Keratinocyte (primary cell): ENCODE results near the gene SEC16B. TPM values are rescaled to one million over a fixed set of nuclear protein-coding genes. Genes with fewer than 3 reads are reported as not detected.

Experiments used
- DNase-seq: peaks from one replicate; pipeline ENCODE4 v3.0.0-alpha.2; 2011; ENCODE audit warnings: low read depth, missing footprints, low spot score
- FAIRE-seq: peaks from 2 replicates; lab custom pipeline; 2011; peaks lifted over from hg19 to GRCh38; lab: Jason Lieb, UNC
- H2AFZ ChIP-seq: 2 replicates; pipeline ENCODE4 v1.6.0; 2012; ENCODE audit warnings: low read length, control low read depth, inconsistent platforms; ENCODE audit not compliant: control insufficient read depth
- H3K27ac ChIP-seq: 2 replicates; pipeline ENCODE4 v1.5.1; 2011; ENCODE audit warnings: low read length; ENCODE audit not compliant: control insufficient read depth, insufficient read depth
- H3K27me3 ChIP-seq: 3 replicates; pipeline ENCODE4 v1.6.0; 2011; ENCODE audit warnings: low read length; ENCODE audit not compliant: control insufficient read depth, insufficient read depth; ENCODE audit errors: extremely low read depth
- H3K36me3 ChIP-seq, 2 experiments: 2 replicates in 1 of 2; 3 replicates in 1 of 2; pipeline ENCODE4 v1.5.1; 2011; ENCODE audit warnings: low read length in 2 of 2, mild to moderate bottlenecking in 1 of 2; ENCODE audit not compliant: control insufficient read depth in 2 of 2, insufficient read depth in 2 of 2; ENCODE audit errors: extremely low read depth in 1 of 2
- H3K4me1 ChIP-seq: 3 replicates; pipeline ENCODE4 v1.5.1; 2011; ENCODE audit warnings: low read length; ENCODE audit not compliant: control insufficient read depth, insufficient read depth; ENCODE audit errors: extremely low read depth
- H3K4me2 ChIP-seq: 3 replicates; pipeline ENCODE4 v1.6.0; 2011; ENCODE audit warnings: low read depth, low read length; ENCODE audit not compliant: control insufficient read depth, insufficient read depth; ENCODE audit errors: extremely low read depth
- H3K4me3 ChIP-seq, 3 experiments: fragments of 200-600 bp in 1 of 3; sonication (generic) in 1 of 3; 2 replicates in 2 of 3; 3 replicates in 1 of 3; pipeline ENCODE4 v1.5.1; 2011 to 2016; ENCODE audit warnings: low read length in 3 of 3, mild to moderate bottlenecking in 3 of 3, control low read depth in 2 of 3, inconsistent platforms in 1 of 3, low read depth in 1 of 3, mixed read lengths in 1 of 3, mixed run types in 1 of 3, moderate library complexity in 1 of 3; ENCODE audit not compliant: control insufficient read depth in 2 of 3, insufficient read depth in 2 of 3; ENCODE audit errors: extremely low read depth in 1 of 3
- H3K79me2 ChIP-seq: 2 replicates; pipeline ENCODE4 v1.6.0; 2012; ENCODE audit warnings: low read length; ENCODE audit not compliant: control insufficient read depth, insufficient read depth
- H3K9ac ChIP-seq: 3 replicates; pipeline ENCODE4 v1.6.0; 2011; ENCODE audit warnings: low read length; ENCODE audit not compliant: control insufficient read depth, insufficient read depth; ENCODE audit errors: extremely low read depth
- H3K9me1 ChIP-seq: 3 replicates; pipeline ENCODE4 v1.6.0; 2011; ENCODE audit warnings: low read length; ENCODE audit not compliant: control insufficient read depth, insufficient read depth; ENCODE audit errors: extremely low read depth
- H3K9me3 ChIP-seq: 2 replicates; pipeline ENCODE4 v1.5.1; 2012; ENCODE audit warnings: low read depth, low read length; ENCODE audit not compliant: control insufficient read depth
- H4K20me1 ChIP-seq: 3 replicates; pipeline ENCODE4 v1.6.0; 2011; ENCODE audit warnings: low read length; ENCODE audit not compliant: control insufficient read depth, insufficient read depth; ENCODE audit errors: extremely low read depth
- CTCF ChIP-seq, 3 experiments: IDR thresholded peaks in 1 of 3; conservative IDR thresholded peaks in 1 of 3; optimal IDR thresholded peaks in 1 of 3; 2 replicates in 2 of 3; 3 replicates in 1 of 3; pipeline versions ENCODE3 to v1.5.1; 2011; ENCODE audit warnings: low read length in 3 of 3, mild to moderate bottlenecking in 3 of 3, moderate library complexity in 2 of 3, control low read depth in 1 of 3, inconsistent platforms in 1 of 3; ENCODE audit not compliant: insufficient read depth in 2 of 3; ENCODE audit errors: extremely low read depth in 1 of 3
- EZH2 ChIP-seq: IDR thresholded peaks from one replicate; pipeline ENCODE4 v1.6.1; 2012; ENCODE audit warnings: inconsistent platforms, mild to moderate bottlenecking, low read length, moderate library complexity
- dilution Hi-C: fragments of 300-500 bp; cut with MboI; formaldehyde crosslinking; loops from one replicate; pipeline ENCODE4 v1.7.0; 2020; ENCODE audit warnings: low sequenced_read_pairs; ENCODE audit not compliant: extremely low pct_ligation_motif_present
- polyA plus RNA-seq, 5 experiments: library from polyadenylated mRNA; depleted of rRNA in 3 of 5; stranded (reverse) in 3 of 5; stranded (forward) in 1 of 5; unstranded in 1 of 5; fragments of >200 nt; gene quantifications; 1 replicate in 1 of 5; 2 replicates in 3 of 5; 3 replicates in 1 of 5; pipeline versions ENCODE4 v1.2.1 to v1.2.3, GENCODE V29; 2011 to 2012; ENCODE audit warnings: missing spikeins in 2 of 5, low read depth in 1 of 5, low replicate concordance in 1 of 5

The SEC16B gene
- polyA plus RNA-seq, 1 donor (not counting 4 experiments of a cell fraction or from before 2014, with no cell fraction given) = 1.2 TPM

- no peak for DNase-seq
These were observed 56.9 kb downstream of the SEC16B start for GRCh38 chr1:177912991-177913390.

GRCh38 chr1:177909416-177909815 lies 60.4 kb downstream of the SEC16B start:
- H3K9me3 ChIP-seq = no peaks in the 10 kb centered on the region
- H3K9me1 ChIP-seq = no peaks in the 10 kb centered on the region
- dilution Hi-C loops = no loop called here
- FAIRE-seq (peak; percentile 97), DNase-seq (no peak)
- no peaks in the 10 kb centered on the region for H3K79me2 ChIP-seq
- no peaks in the 10 kb centered on the region for H3K36me3 ChIP-seq
- H3K27me3 ChIP-seq = no peaks in the 10 kb centered on the region
- H4K20me1 ChIP-seq = no peaks in the 10 kb centered on the region
- H2AFZ ChIP-seq = no peak overlapping the region
- no peak overlapping the region for H3K9ac ChIP-seq
- H3K27ac ChIP-seq = no peak overlapping the region
- TF ChIP-seq CTCF (optimal IDR thresholded peaks at IDR 0.05 in 1 of 3, IDR thresholded peaks at IDR 0.05 in 1 of 3, conservative IDR thresholded peaks at IDR 0.05 in 1 of 3; ENCODE audit: extremely low read depth in 1 of 3, insufficient read depth in 2 of 3, low read length in 3 of 3) = no peak
- TF ChIP-seq EZH2 = no peak
- H3K4me2 ChIP-seq = no peak overlapping the region
- no peak overlapping the region for H3K4me3 ChIP-seq
- H3K4me1 ChIP-seq = peaks cover 23% of the 10 kb centered on the region

More at GRCh38 chr1:177912991-177913390, 56.9 kb downstream of the SEC16B start:
- no peak overlapping the region for H3K4me2 ChIP-seq
- no peak overlapping the region for H3K4me3 ChIP-seq
- no peaks in the 10 kb centered on the region for H4K20me1 ChIP-seq
- no peaks in the 10 kb centered on the region for H3K79me2 ChIP-seq
- H3K4me1 ChIP-seq = peaks cover 27% of the 10 kb centered on the region
- no peak for TF ChIP-seq CTCF (optimal IDR thresholded peaks at IDR 0.05 in 1 of 3, IDR thresholded peaks at IDR 0.05 in 1 of 3, conservative IDR thresholded peaks at IDR 0.05 in 1 of 3; ENCODE audit: extremely low read depth in 1 of 3, insufficient read depth in 2 of 3, low read length in 3 of 3)
- no peak for TF ChIP-seq EZH2
- peak; percentile 20 for FAIRE-seq
- H3K9ac ChIP-seq = no peak overlapping the region
- no peaks in the 10 kb centered on the region for H3K9me1 ChIP-seq
- H3K27me3 ChIP-seq = no peaks in the 10 kb centered on the region
- no peak overlapping the region for H3K27ac ChIP-seq
- dilution Hi-C loops = no loop called here
- no peak overlapping the region for H2AFZ ChIP-seq
- H3K9me3 ChIP-seq = no peaks in the 10 kb centered on the region
- H3K36me3 ChIP-seq = no peaks in the 10 kb centered on the region
